OCI-LY7 (cell line): Measurements from ENCODE around the gene BAX.

Source experiments
- EZH2phosphoT487 ChIP-seq: fragments of 200-600 bp; sonication (generic); IDR thresholded peaks from 2 replicates; pipeline ENCODE4 v1.6.1; 2018; ENCODE audit warnings: low read depth, borderline replicate concordance, mild to moderate bottlenecking, mixed run types, antibody characterized with exemption, low read length, moderate library complexity, mixed read lengths
- TF ChIP-seq, protein P1 (sequence below): fragments of 200-600 bp; sonication (generic); conservative IDR thresholded peaks from 2 replicates; pipeline ENCODE4 v1.5.1; 2014; ENCODE audit warnings: mild to moderate bottlenecking, antibody characterized with exemption, low read length, moderate library complexity, mixed read lengths

DNA sequence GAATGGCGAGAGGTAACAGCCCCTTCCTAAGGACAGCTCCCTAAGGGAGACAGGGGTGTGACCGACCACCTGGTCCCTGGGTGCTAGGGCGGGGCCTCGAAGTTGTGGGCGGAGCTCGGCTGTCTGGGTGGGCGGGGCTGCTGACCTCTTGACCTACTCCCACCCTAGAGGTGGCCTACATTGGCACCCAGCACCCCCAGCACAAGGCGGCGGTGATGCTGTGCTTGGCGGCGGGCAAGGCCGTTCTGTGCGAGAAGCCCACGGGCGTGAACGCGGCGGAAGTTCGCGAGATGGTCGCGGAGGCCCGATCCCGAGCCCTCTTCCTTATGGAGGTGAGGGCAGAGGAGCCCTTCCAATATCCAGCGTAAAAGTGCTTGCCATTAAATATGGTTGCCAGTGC, 18.8 kb upstream of the BAX start:
- TF ChIP-seq, protein P1, sequence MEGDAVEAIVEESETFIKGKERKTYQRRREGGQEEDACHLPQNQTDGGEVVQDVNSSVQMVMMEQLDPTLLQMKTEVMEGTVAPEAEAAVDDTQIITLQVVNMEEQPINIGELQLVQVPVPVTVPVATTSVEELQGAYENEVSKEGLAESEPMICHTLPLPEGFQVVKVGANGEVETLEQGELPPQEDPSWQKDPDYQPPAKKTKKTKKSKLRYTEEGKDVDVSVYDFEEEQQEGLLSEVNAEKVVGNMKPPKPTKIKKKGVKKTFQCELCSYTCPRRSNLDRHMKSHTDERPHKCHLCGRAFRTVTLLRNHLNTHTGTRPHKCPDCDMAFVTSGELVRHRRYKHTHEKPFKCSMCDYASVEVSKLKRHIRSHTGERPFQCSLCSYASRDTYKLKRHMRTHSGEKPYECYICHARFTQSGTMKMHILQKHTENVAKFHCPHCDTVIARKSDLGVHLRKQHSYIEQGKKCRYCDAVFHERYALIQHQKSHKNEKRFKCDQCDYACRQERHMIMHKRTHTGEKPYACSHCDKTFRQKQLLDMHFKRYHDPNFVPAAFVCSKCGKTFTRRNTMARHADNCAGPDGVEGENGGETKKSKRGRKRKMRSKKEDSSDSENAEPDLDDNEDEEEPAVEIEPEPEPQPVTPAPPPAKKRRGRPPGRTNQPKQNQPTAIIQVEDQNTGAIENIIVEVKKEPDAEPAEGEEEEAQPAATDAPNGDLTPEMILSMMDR: no peak
- TF ChIP-seq EZH2phosphoT487: no peak
